Hematopoietic multipotent progenitor cell (in vitro differentiated cells): ENCODE results near the gene CCR6. TPM values are rescaled to one million over a fixed set of nuclear protein-coding genes. Genes with fewer than 3 reads are reported as not detected.

Source experiments
- DNase-seq, 3 donors: peaks; one replicate each; pipeline ENCODE4 v3.0.0-alpha.2; 2011 to 2015; ENCODE audit warnings: low read depth in 2 of 3, low spot score in 2 of 3
- total RNA-seq: library from RNA; depleted of rRNA; stranded (reverse); fragments of >200 nt; gene quantifications from one replicate; pipeline ENCODE4 v1.2.3, GENCODE V29; 2012

Gene CCR6
- total RNA-seq, 1 donor: 0.54 TPM

DNA sequence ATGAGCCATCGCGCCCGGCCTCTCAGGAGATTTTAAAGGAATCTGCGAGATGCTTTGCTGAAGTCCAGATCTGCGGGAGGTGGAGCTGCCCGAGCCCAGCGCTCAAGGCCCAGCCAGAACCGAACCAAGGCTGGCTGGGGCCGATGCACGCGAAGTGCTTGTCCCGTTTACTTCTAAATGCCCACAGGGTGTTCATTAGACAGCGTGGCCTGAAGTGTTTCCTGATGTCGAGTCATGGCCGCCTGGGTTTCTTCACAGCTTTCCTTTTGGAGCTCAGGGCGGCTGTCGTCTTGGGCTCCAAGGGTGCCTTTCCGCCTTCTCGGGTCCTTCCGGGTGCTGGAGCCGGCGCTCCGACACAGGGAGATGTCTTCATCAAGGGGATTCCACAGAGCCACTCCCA is 25.1 kb upstream of the CCR6 start:
- no peak for DNase-seq

DNA sequence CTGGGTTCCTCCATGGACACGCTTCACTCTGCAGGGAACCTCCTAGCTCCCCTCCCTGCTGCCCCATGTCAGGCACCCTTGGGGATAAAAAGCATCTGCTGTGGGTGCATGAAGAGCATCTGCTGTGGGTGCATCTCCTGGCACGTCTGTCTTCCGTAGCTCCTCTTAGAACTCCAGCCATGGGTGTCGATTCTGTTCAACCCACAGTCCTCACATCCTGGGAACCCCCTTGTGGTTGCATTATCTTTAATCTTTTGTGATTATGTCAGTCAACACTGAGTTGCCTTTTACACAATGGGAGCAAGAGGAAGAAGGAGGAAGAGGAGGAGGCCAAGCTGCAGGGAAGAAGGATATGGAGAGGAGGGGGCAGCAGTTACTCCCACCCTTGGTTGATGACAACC is 24.1 kb upstream of the CCR6 start:
- no peak for DNase-seq

DNA sequence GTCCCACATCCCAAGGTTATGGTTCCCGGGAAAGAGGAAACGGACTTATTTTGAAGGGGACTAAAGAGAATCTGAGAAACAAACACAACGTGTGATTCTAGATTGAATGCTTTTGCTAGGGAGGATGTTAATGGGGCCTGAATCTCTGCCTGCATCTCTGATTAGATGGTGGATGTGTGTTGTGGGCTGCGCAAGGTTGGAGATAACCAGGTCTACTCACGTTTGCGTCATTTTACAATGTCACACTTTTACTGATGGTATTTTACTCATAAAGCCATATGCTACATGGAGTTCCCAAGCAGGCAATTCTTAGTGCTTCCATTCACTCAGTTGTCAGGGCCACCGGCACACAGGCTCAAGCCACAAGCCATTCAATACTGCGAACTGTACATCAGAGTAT is 23.2 kb upstream of the CCR6 start:
- DNase-seq: no peak

DNA sequence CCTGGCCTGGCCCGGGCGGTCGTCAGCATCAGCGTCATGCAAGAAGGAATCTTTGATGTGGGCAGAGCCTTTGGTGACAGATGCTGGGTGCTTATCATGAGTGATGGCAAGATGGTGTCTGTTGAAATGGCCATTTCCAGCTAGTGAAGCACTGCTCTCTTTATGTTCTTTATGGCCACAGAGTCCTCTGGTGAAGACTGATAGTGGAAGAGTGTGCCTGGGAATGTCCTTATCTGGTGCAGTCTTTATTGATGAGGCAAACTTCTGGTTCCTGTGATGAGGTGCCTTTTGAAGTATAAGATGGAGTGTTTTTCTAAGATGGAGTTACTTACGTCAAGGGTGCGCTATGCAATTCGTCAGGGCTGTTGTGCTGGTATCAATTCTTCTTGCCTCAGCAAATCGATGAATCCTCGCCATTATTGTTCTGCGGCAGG is 22.6 kb upstream of the CCR6 start:
- no peak for DNase-seq

DNA sequence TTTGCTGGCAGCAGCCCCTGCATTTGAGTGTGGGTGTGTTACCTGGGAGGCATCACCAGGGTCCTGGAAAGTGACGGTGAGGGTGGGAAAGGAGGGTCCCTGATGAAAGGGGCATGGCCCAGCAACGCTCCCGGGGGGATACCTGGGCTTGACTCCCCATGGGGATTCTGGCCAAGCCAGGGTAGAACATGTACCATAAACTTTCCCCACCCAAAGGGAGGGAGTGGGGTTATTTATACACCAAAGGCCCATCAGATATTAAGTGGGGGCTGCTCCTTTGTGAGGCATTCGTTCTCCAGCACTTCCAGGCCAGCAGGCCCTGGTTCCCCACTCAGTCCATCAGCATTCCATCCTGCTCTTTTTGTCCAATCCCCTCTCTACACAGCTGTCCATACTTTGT is 20.6 kb upstream of the CCR6 start:
- no peak for DNase-seq

DNA sequence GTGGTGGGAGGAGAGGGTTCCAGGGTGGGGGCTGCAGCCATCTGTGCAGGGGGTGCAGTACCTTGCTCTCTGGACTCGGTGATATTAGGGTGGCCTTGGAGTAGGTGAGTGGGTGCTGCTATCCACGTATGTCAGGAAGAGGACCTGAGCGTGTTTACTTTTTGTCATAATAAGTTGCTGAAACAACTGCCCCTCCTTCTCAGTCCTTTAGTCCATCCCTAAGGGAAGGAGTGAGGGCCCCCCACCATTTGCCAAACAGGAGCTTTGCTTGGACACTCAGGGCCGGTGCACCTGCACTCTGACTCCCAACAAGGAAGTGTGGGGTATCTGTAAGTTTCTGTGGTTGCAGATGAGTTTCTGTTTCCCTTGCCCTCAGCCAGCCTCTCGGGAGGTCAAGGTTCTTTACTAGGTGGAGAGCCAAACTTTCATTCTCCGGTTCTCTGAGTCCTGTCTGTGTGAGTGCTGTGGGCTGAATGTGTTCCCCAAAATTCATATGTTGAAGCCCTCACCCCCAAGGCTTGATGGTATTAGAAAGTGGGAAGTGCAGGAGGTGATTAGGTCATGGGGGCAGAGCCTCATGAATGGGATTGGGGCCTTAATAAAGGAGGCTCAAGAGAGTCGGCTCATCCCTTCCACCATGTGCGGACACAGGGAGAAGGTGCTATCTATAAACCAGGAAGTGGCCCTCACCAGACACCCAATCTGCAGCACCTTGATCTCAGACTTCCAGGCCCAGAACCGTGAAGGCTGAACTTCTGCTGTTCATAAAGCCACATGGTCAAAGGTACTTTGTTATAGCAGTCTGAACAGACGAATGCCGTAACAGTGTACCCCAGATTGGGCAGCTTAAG is 19.6 kb upstream of the CCR6 start:
- DNase-seq: no peak

DNA sequence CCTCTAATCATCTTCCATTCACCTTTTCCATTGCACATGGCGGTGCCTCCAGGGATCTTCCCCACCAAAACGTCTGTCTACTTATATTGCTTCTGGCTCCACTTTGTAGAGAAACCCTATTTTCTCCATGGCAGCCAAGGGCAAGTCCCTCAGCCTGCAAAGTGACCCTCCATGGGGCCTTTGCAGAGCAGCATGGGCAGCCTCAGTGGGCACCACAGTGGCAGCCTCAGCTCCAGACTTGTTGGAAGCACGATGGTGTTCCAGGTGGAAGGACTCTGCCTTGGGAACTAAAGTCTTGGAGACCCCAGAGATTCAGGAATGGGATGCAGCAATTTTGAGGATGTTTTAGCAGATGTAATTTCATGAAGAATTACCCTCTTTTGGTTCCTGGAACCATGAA is 18.5 kb upstream of the CCR6 start:
- DNase-seq: no peak

DNA sequence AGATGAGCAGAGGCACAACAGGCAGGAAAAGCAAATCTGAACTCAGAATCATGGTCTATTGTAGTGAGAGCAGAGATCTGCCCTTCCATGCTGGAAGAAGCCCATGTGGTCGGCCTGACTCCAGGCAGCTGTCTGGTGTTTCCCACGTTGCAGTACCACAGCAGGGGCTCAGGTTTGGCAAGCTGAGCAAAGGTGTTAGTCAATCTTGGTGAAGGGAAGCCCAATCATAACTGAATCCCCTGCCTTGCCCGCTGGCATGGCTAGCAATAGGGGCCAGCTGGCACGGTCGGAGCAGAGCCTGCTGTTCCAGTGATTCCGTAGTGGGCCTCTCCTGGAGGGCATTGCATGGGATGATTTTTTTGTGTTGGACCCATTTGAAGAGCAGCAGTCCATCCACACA is 17.8 kb upstream of the CCR6 start:
- no peak for DNase-seq

DNA sequence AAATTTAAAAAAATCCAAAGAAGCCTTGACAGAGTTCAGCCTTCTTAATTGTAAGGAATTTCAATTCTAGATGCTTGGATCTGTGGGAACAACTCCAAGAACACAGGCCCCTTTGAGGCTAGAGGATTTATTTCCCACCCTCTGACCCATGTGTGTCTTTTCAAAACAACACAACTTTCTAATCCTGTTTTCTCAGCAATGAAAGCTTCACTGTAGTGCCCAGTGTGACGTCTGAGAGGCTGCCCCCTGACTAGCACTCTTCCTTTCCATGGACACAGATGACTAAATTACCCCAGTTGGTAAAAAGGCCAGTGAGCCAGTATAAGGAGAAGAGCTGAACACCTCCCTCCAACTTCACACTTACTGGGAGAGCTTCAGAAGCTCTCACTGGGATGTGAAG is 16.5 kb upstream of the CCR6 start:
- no peak for DNase-seq

DNA sequence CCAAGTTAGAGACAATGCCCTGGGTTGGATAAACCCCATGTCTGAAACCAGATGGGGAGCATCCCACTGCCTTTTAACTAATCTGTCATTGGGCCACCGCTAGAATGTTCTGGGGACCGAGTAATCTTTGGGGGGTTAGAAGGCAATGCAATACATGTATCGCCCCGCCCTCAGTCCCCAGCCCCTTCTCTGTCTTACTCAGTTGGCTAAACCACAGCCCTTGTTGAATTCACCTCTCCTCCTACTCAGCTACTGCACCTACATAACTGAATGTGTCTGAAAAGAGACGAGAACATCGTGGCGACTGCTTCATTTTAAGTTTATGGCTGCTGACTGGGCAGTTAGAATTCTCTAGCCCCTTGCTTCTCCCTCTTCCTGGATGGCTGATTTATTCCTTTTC is 15.1 kb upstream of the CCR6 start:
- DNase-seq: no peak

DNA sequence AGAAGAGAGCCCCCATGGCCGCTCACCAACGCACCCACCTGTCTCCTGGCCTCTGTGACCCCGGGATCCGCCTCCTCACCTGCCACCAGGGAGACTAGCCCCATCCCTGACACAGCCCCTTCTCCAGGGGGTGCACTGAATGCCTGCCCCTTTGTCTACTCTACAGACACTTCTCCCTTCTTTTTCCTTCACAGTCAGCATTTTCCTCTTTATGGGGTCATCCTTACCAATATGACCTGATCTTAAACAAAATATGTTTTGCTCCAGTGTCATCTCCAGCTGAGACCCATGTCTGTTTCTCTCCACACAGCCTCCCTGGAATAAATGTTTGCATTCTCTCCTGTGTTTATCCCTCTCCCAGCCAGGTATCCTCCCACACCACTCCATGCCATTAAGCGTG is 14.6 kb upstream of the CCR6 start:
- no peak for DNase-seq

DNA sequence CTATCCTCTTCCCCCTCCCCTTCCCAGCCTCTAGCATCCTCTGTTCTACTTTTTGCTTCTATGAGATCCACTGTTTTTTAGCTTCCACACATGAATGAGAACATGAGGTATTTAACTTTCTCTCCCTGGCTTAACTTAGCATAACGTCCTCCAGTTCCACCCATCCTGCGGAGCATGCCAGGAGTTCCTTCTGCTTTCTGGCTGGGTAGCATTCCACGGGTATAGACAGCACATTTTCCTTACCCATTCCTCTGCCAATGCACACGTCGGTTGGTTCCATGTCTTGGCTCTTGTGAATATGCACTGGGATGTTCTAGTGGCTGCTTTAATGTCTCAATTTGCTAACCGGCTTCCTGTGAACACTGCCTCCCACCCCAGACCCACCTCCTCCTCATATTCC is 13.2 kb upstream of the CCR6 start:
- DNase-seq: no peak

DNA sequence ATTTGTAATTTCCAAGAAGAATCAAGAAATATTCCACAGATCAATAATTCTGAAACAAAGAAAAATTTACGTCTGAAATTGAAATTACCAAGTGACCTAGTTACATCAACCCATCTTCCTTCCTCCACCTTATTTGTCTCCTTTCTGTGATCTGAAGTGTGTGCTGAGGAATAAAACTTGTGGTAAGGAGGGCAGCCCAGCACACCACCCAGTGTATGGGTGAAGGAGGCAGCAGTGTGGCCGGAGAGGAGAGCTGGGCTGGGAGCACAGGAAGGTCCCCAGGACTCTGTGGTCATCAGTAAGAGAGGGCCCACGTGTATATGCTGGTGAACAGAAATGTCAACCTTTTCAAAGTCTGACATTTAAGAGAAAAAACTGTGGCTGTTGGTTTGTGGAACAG is 11.3 kb upstream of the CCR6 start:
- DNase-seq: no peak

DNA sequence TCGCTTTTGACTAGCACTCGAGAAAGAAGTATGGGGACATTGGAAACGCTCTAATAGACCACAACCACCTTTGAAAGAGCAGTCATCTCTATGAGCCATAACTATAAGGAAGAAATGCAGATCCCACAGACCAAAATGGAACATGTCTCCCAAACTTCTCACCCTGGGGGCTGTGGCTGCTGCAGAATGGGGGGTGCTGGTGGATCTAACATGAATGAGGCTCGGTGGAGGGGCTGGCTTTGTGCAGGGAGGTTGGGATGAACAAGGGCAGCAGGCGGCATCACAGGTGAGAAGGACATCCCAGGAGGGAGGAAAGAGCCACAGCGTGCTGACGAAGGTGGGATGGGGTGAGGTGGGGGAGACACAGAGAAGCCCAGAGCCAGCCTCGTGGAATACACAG is 10.5 kb upstream of the CCR6 start:
- DNase-seq: no peak

DNA sequence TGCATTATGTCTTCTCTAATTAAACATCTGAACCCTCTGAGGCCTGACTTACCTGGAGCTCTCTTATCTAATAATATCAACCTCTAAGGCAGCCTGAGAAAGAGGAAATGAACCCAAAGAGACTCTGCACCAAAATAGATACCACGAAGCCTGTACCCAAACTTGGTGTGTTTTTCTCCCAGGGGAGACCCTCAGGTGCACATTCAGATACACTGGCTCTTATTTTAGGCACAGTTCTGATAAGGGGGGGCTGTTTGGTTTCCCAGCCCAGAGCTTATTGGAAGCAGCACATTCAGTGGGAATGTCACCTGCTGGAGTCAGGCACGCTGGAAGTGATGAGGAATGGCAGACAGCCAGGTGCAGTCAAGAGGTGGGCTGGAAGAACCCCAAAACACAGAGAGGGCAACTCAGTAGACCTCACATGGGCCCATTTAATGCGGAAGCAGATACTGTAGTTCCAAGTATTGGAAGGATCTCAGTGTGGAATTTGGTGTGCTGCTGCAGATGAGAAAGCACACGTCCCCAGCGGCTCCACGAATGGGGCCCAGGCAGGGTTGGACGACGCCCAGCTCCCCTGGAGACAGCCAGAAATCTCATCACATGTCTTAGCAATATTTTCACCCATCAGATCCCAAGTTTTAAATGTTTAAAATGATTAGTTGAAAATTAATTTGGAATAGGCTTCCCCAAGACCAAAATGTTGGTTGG is 9.7 kb upstream of the CCR6 start:
- DNase-seq: no peak

DNA sequence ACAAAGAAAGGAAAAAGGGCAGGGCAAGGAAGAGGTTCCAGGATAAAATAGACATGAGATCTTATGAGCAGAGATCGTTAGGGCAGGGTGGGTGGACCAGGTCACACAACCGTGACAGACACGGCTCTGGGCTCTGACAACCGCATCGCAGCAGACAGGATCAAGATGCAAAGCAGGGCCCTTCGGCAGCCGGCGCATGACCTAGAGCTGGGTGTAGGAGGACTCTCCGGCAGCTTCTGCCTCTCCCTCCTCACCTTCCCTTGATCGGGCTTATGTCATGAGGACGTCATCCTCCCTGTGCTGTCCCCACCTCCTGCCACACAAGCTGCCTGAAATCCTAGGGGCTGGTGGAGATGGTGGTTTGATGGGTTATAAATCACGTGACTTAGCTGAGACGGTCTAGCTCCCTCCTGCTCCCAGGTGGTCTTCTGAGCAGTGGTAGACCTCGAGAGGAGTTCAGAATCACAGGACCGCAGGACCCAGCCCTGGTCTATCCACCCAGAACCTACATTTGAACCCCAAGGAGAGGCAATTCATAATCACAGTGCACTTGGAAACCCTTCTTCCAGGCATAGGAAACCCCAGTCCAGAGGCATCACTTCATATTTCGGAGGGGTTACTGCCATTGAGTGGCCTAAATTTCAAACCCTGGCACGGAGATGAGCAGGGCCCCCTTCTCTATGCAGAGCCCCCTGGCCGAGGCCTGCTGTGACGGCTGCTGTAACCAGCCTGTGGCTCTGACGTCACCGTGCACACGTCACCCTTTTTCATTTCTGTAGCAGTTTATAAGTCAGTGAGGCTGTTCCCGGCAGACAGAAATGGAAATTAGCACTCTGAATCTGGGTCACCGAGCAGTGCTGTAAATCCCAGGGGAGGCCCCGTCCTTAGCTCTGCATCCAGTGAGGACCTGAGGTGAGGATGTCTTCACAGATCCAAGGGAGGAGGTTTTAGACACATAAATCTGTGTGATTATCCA is 8.7 kb upstream of the CCR6 start:
- no peak for DNase-seq

DNA sequence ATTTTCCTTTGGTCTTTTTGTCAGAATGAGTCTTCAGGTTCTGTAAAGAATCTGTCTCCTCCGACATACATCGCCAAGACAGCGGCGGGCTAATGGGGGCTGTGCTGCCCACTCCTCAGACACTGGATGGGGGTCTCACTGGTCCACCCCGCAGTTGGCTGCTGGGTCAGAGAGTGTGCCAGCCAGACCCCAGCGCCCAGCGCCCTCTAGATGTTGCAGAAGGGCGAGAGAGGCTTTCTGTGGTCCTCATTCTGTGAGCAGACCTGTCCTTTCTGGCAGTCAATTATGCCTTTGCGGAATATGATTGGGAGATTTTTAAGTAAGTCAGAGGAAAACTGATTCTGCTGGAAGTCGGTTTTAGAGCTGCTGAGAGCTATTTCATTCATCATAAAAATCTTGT is 7.8 kb upstream of the CCR6 start:
- DNase-seq: no peak

DNA sequence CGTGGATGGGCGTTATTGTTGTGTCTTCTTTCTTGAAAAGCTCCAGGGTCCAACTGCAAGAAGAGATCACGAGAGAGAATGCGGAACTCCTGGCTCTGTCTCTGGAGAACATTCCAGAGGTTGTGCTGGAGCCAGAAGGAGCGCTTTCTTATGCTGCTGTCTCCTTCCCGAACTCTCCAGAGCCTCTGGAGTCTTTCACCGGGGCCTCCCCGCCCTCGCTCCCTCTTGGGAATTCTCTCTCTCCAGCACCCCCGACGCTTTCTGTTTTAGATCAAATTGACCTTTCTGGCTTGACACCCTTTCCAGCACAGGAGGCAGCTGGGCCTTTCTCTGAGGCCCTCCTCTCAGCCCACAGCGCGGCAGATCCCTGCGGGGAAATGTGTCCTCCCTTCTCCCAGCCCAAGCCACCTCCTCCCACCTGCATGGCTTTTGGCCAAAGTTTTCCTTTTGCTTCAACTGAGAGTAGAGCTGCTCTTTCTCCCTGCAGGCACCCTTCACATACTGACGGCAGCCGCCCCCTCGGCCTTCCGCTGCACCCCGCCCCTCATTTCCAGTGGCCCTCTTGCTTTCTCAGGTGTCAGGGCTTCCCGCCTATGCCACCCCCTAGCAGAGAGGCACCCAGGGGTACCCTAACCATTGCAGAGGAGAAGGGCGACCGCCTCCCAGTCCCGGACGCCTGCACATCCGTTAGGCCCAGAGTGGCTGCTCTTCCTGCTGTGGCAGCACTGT is 6.6 kb upstream of the CCR6 start:
- DNase-seq: no peak

DNA sequence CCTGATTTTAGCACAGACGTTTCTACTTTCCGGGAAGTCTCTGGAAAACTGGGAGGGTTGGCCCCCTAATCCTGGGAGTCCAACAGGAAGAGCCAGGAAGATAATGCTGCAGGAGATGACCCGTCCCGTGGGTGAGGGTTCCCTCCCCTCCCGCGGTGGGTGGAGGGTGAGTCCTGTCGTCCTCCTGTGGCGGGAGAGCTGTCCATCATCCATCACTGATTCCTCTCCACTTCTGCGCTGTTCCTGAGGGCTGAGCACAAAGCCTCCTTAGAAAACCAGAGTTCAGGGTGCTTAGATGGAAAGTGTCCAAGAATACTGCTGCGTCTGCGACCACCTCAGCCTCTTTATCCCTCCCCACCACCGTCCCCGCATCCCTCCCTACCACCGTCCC is 6.1 kb upstream of the CCR6 start:
- DNase-seq: no peak

DNA sequence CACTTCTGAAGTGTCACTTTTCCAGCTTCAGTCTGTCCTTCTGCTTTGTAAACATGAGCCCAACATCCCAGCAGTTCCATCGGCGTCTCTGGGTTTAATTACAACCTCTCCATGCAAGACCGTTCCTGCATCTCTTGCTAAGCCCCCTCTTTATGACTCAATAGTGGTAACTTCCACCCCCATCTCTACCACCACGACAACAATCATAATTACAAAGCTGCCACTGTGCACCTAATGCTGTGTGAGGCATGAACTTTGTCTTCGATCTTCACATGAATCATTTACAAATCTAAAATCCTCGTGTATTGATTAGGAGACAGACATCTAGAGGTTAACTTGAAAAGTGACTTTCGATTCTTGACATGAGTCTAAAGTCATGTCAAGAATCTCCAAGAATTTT is 4.9 kb upstream of the CCR6 start:
- no peak for DNase-seq

DNA sequence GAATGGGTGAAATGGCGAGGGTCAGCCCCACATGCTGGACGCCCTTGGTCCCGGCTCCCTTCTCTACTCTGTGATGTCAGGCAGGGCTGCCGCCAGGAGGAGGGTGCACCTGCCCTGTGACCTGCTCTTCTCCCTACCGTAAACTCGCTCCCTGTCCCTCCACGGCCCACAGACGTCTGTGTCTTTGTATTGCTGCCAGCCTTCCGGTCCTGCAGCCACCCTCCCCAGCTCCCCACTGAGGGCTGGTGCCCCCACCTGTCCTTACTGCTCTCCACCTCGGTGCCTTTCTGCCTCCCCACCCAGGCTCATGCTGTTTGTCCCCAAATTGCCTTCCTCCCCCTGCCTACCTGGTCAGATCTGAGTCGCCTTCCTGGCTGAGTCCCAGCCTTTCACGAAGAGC is 4.1 kb upstream of the CCR6 start:
- no peak for DNase-seq
